NAMALWA (cell line): ENCODE measurements around the gene ZMYM4.
A peak's percentile ranks its signal among the peaks of the same experiment; 100 is the strongest.

ENCODE experiments used
- DNase-seq: peaks from one replicate; pipeline ENCODE4 v3.0.0-alpha.2; 2015; ENCODE audit warnings: low spot score

Gene ZMYM4

DNA sequence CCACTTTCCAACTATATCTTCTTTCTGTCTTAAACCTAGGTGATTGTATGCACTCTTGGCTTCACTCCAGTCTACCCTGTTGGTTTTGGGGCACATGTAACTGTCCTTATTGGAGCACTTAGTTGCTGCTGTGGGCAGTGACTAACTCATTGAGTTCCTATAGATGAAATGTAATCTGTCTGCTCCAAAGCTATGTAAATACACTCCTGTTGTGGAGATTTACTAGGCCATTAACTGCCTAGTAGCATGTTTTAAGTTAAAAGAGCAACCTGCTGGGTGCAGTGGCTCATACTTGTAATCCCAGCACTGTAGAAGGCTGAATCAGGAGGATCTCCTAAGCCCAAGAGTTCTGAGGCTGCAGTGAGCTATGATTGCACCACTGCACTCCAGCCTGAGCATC, 137.6 kb downstream of the ZMYM4 start:
- no peak for DNase-seq

GRCh38 chr1:35407743-35408142, 139.2 kb downstream of the ZMYM4 start:
- no peak for DNase-seq

GRCh38 chr1:35408925-35409324, 140.4 kb downstream of the ZMYM4 start:
- DNase-seq = no peak

- DNase-seq = no peak
These were observed 157.6 kb downstream of the ZMYM4 start for GRCh38 chr1:35426097-35426586.

GRCh38 chr1:35428360-35428759, 159.9 kb downstream of the ZMYM4 start:
- no peak for DNase-seq

- no peak for DNase-seq
These were observed 162.3 kb downstream of the ZMYM4 start for GRCh38 chr1:35430762-35431161.

DNA sequence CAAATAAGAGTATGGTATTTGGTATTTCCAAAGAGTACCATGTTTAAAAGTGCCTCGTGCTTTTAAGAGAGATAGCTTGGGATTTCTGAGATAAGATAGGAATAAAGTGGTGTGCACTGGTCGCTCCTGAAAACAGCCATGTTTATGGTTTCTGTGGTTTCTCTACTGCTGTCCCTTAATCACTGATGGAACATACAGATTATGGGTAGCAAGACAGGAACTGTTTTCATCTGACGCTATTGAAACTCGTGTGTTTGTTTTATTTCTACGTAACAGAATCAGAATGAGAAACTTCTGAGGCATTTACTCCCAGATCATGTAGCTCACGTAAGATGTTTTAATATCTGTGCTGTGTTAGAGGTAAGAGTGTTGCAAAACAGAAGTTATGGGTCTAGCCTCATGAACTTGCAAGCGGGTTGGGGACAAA, 162.7 kb downstream of the ZMYM4 start:
- DNase-seq = no peak

GRCh38 chr1:35432231-35432630, 163.7 kb downstream of the ZMYM4 start:
- DNase-seq = no peak

GRCh38 chr1:35433714-35434113, 165.2 kb downstream of the ZMYM4 start:
- no peak for DNase-seq

DNA sequence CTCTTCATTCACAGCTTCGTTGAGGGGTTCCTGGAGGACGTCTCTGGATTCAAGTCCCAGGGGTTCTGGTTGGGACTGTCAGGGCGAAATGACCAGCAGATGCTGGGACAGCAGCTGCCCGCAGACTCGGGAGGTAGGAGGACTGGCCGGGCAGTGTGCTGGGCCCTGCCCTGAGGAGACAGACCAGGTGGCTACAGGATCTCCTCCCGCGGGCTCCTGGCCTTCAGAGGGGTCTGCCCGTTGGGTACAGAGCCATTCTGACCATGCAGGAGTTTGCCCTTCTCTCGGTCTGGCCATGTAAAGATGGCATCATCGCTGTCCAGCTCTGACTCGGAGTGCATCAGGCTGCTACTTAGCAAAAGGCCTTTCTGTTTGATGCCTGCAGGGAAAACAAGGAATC, 166.2 kb downstream of the ZMYM4 start:
- no peak for DNase-seq

DNA sequence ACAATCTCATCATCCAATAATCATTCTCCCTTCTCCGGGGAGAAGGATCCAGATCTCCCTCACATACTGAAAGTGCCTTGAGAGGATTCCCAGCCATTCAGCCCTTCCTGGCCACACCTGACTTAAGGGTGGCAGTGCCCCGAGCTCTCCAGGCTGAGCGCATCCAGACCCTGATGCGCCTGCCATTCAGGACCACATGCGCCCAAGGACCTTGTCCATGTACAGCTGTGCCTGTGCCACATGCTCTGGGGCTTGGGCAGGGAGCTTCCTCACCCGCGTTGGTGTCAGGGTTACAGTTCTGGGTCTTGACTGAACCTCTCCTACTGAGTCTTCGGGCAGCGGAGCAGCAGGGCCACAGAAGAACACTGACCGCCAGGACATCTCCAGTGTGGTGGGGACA, 167.6 kb downstream of the ZMYM4 start:
- no peak for DNase-seq

DNA sequence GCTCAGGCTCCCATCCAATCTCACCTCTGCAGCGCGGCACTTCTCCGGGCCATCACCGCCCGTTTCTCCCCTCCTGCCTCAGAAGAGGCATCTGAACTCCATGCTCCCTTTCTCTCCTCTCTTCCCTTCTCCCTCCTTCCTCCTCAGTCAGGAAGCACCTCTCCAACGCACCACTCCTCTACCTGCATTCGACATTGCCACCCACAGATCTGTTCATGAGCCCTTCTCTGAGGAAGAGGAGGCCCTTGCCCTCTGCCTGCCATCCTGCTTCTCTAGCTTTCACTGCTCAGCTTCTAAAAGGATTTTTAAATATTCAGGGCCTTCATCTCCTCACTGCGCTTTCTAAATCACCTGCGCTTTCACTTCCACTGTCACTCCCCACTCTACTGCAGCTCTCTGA, 168.7 kb downstream of the ZMYM4 start:
- DNase-seq = no peak

- no peak for DNase-seq
These were observed 171.1 kb downstream of the ZMYM4 start for GRCh38 chr1:35439626-35440025.

DNA sequence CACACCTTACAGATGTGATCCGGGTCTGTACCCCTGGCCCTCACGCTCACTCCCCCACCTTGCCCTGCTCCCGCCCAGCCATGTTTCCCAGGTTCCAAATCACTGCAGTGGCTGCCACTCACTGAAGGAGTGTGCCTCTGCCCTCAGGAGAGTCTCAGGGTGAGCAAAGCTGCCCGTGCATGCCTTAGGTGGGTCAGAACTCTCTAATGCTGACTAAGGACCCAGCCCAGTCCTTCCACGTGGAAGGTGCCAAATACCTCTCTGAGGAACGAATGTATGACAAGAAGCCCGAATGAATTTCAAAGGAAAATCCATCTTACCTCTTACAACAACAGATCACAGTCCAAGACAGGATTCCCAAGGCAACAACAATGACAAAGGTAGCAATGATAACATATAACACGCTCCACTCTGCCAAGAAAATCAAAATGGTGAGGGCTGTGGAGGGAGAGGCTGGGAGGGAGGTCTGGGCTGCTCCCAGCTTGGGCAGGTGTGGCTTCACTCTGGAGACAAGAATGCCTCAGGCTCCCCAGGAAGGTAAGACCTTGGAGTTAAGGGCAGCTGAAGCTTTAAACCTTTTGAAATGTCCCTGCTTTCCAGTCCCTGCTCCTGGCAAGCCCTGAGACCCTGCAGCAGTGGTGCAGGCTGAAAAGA, 173.5 kb downstream of the ZMYM4 start:
- no peak for DNase-seq

- DNase-seq = no peak
These were observed 174.2 kb downstream of the ZMYM4 start for GRCh38 chr1:35442734-35443133.

GRCh38 chr1:35443768-35444518, 175.4 kb downstream of the ZMYM4 start:
- no peak for DNase-seq

GRCh38 chr1:35444519-35444774, 175.9 kb downstream of the ZMYM4 start:
- no peak for DNase-seq

DNA sequence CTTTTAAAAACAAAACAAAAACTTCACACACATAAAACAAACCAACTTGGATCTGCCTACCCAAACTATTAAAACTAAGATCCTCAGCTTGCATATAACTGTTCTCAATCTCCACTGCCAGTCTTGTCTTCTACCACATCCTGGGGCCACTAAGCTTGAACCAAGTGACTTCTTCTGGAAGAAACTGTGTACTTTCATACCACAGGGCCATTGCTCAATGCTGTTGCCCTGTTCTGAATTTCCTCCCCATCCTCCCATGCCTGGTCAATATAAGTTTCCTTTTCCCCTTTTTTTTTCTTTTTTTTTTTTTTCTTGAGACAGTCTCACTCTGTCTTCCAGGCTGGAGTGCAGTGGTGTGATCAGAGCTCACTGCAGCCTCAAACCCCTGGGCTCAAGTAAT, 178.8 kb downstream of the ZMYM4 start:
- no peak for DNase-seq

- DNase-seq = no peak
These were observed 179.9 kb downstream of the ZMYM4 start for GRCh38 chr1:35448344-35448801.

GRCh38 chr1:35449334-35450008, 181.0 kb downstream of the ZMYM4 start:
- DNase-seq = no peak

- DNase-seq = peak; percentile 79
These were observed 182.6 kb downstream of the ZMYM4 start for GRCh38 chr1:35451125-35451528.

- DNase-seq = no peak
These were observed 183.7 kb downstream of the ZMYM4 start for GRCh38 chr1:35452106-35452774.

DNA sequence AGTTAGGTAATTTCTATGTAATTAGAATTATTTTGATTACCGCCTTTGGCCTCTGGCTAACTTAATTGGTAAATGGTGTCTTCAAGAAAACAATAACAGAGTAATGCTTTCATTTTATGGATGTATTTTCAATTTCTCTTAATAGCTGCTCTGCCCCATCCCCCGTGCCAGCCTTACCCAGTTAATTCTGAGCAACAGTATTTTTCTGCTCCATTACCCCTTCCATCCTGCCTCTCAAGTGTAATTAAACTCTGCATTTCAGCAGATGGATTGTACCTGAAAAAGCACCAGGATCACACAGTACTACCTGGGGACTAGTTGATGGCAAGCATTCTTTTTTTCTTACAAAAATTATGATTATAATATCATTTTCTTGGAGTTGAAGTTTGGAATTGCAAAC, 184.5 kb downstream of the ZMYM4 start:
- DNase-seq = no peak
